ENCODE results near the gene CAD. TPM values are rescaled to one million over a fixed set of nuclear protein-coding genes. Genes with fewer than 3 reads are reported as not detected.

Gene CAD
- total RNA-seq, 1 experiment from 2014 or later = 130 TPM

- H2AFZ ChIP-seq (ENCODE audit: low read length) = no peak overlapping the region
- no peak overlapping the region for H3K4me2 ChIP-seq (ENCODE audit: insufficient read depth, insufficient read length, low read length)
- H3K9ac ChIP-seq (ENCODE audit: extremely low read depth, insufficient read length, low read length) = no peak overlapping the region
- no peaks in the 10 kb centered on the region for H3K4me1 ChIP-seq (ENCODE audit: insufficient read depth, low read length)
- H3K27me3 ChIP-seq (ENCODE audit: insufficient read depth, low read length) = no peaks in the 10 kb centered on the region
- H4K5ac ChIP-seq (ENCODE audit: insufficient read length, low read depth, low read length) = no peak overlapping the region
- no peak overlapping the region for H3K4ac ChIP-seq (ENCODE audit: low read depth, low read length)
- H3K4me1 Mint-ChIP-seq = no peaks in the 10 kb centered on the region
- no peak overlapping the region for H2BK20ac ChIP-seq (ENCODE audit: low read depth, low read length, poor library complexity, severe bottlenecking)
- no CpG with 5 or more reads among the region's 13 CpGs for WGBS (ENCODE audit: extremely low coverage, insufficient read length, low lambda C conversion rate)
- no peak for TF ChIP-seq CTCF (conservative IDR thresholded peaks at IDR 0.05)
- no peak overlapping the region for H3K23ac ChIP-seq (ENCODE audit: insufficient read length, low read depth, low read length)
- no peaks in the 10 kb centered on the region for H3K27me3 Mint-ChIP-seq (ENCODE audit: low read depth)
- no peaks in the 10 kb centered on the region for H3K79me1 ChIP-seq (ENCODE audit: insufficient read depth, low read depth, low read length, poor library complexity, severe bottlenecking)
- H3K14ac ChIP-seq (ENCODE audit: insufficient read depth, low read length) = no peak overlapping the region
- H4K20me1 ChIP-seq (ENCODE audit: control insufficient read depth, insufficient read depth, insufficient read length) = peaks cover 2% of the 10 kb centered on the region
- no peak overlapping the region for H2BK15ac ChIP-seq (ENCODE audit: low read depth, low read length)
- H3K9me3 Mint-ChIP-seq = no peaks in the 10 kb centered on the region
- H3K36me3 Mint-ChIP-seq (ENCODE audit: insufficient read depth in 1 of 3, low read depth in 3 of 3) = peaks cover 69 to 95% (median 89%) of the 10 kb centered on the region in 3 experiments
- H2BK120ac ChIP-seq (ENCODE audit: low read depth, low read length, poor library complexity, severe bottlenecking) = no peak overlapping the region
- no peak overlapping the region for H3K4me3 Mint-ChIP-seq
- DNase-seq = no peak
- H2AK5ac ChIP-seq (ENCODE audit: insufficient read length, low read length) = no peak overlapping the region
- H4K8ac ChIP-seq (replicated peaks; ENCODE audit: insufficient read length, low read depth, low read length) = no peak overlapping the region
- no peak overlapping the region for H2BK12ac ChIP-seq (ENCODE audit: insufficient read length, low read depth, low read length)
- no peak overlapping the region for H3T11ph ChIP-seq (ENCODE audit: low read length)
- H3K56ac ChIP-seq (ENCODE audit: insufficient read length, low read depth, low read length) = no peak overlapping the region
- H3K18ac ChIP-seq (ENCODE audit: insufficient read length, low read depth, low read length) = no peak overlapping the region
- no peak overlapping the region; a peak in 1 of 7 replicates for H3K27ac Mint-ChIP-seq
- H3K27ac ChIP-seq (ENCODE audit: insufficient read length, low read depth, low read length) = no peak overlapping the region
- H3K79me2 ChIP-seq (ENCODE audit: insufficient read depth, low read length) = no peaks in the 10 kb centered on the region
- H2BK5ac ChIP-seq (ENCODE audit: insufficient read length, low read length) = no peak overlapping the region
- no peaks in the 10 kb centered on the region for H3K9me3 ChIP-seq (ENCODE audit: control insufficient read depth, low read depth, low read length)
- no peak overlapping the region for H4K91ac ChIP-seq (ENCODE audit: insufficient read length, low read depth, low read length)
- H3K23me2 ChIP-seq (ENCODE audit: insufficient read length, low read depth, low read length, poor library complexity, severe bottlenecking) = no peaks in the 10 kb centered on the region
Measured at GRCh38 chr2:27231921-27232320, 14.8 kb downstream of the CAD start.

Data from H9 (cell line).